Muscle layer of duodenum (tissue), 2 donors: ENCODE results near the gene SUN5.

Source experiments
- H3K27ac ChIP-seq: one replicate; pipeline ENCODE4 v1.7.0; 2013; ENCODE audit warnings: mild to moderate bottlenecking, low read length
- H3K27me3 ChIP-seq: one replicate; pipeline ENCODE4 v1.7.0; 2013; ENCODE audit warnings: low read depth, mild to moderate bottlenecking, control low read depth, low read length
- H3K36me3 ChIP-seq, 2 donors: one replicate each; pipeline ENCODE4 v1.7.0; 2013; ENCODE audit warnings: low read length in 2 of 2, control low read depth in 1 of 2, mild to moderate bottlenecking in 1 of 2; ENCODE audit not compliant: insufficient read depth in 2 of 2, control insufficient read depth in 1 of 2
- H3K4me1 ChIP-seq, 2 donors: one replicate each; pipeline ENCODE4 v1.7.0; 2013; ENCODE audit warnings: low read length in 2 of 2, mild to moderate bottlenecking in 2 of 2, control low read depth in 1 of 2, moderate library complexity in 1 of 2; ENCODE audit not compliant: insufficient read depth in 2 of 2, control insufficient read depth in 1 of 2
- H3K4me3 ChIP-seq, 2 donors: one replicate each; pipeline ENCODE4 v1.7.0; 2013; ENCODE audit warnings: low read length in 2 of 2, low read depth in 1 of 2, mild to moderate bottlenecking in 1 of 2
- H3K9me3 ChIP-seq, 2 donors: one replicate each; pipeline ENCODE4 v1.7.0; 2013; ENCODE audit warnings: low read length in 2 of 2, control low read depth in 1 of 2, mild to moderate bottlenecking in 1 of 2; ENCODE audit not compliant: control insufficient read depth in 1 of 2
- donor health status: healthy.

SUN5 gene

DNA sequence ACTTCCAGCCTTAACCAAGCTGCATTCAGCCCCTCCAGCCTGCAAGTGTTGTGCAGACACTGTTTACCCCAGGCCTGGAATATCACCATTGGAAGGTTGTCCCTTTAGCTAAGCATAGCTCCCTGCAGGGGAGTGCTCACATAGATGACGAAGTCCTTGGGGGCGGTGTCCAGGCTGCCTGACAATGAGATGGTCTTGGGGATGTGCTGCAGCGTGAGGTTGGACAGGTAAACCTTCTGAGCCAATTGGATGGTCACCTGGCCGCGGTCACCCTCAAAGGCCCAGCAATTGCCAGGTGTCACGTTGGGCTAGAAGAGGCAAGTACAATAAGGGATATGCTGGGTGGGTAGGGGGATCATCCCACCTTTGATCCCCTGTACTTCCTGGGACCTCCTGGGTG is 18.6 kb downstream of the SUN5 start:
- Histone ChIP-seq H3K27me3 (no peaks in the 10 kb centered on the region), H3K4me1 (no peaks in the 10 kb centered on the region), H3K9me3 (no peaks in the 10 kb centered on the region)

GRCh38 chr20:32984631-32985354 is 19.4 kb downstream of the SUN5 start:
- Histone ChIP-seq H3K4me3 (no peak overlapping the region), H3K27me3 (no peaks in the 10 kb centered on the region), H3K9me3 (no peaks in the 10 kb centered on the region), H3K36me3 (no peaks in the 10 kb centered on the region), H3K4me1 (no peaks in the 10 kb centered on the region), H3K27ac (no peak overlapping the region)

More for the DNA sequence above, 18.6 kb downstream of the SUN5 start:
- no peak overlapping the region for H3K4me3 ChIP-seq
- H3K27ac ChIP-seq: no peak overlapping the region
- H3K36me3 ChIP-seq: no peaks in the 10 kb centered on the region

DNA sequence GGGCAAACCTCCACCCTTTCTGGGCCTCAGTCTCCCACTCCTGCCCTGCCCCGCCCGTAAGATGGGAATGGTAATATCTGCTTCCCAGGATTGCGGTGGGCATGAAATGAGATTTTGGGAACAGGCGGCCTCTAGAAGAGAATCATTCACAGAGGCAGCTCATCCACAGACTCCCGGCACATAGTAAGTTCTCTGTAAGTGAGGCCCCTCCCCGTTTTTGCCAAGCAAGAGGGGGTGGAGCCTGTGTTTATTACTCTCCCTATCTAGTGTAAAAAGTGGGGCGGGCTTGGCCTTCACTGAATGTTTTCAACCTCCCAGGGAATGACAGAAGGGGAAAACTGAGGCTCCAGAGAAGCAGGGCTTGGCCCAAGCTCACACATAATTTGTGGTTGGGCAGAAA is 20.0 kb downstream of the SUN5 start:
- H3K27me3 ChIP-seq: no peaks in the 10 kb centered on the region

GRCh38 chr20:32983459-32984112 is 20.6 kb downstream of the SUN5 start:
- Histone ChIP-seq H3K4me1 (no peaks in the 10 kb centered on the region), H3K27ac (no peak overlapping the region), H3K27me3 (no peaks in the 10 kb centered on the region), H3K9me3 (no peaks in the 10 kb centered on the region), H3K36me3 (no peaks in the 10 kb centered on the region), H3K4me3 (no peak overlapping the region)

More for the DNA sequence above, 20.0 kb downstream of the SUN5 start:
- Histone ChIP-seq H3K4me1 (no peaks in the 10 kb centered on the region), H3K4me3 (no peak overlapping the region), H3K9me3 (no peaks in the 10 kb centered on the region), H3K36me3 (no peaks in the 10 kb centered on the region), H3K27ac (no peak overlapping the region)

DNA sequence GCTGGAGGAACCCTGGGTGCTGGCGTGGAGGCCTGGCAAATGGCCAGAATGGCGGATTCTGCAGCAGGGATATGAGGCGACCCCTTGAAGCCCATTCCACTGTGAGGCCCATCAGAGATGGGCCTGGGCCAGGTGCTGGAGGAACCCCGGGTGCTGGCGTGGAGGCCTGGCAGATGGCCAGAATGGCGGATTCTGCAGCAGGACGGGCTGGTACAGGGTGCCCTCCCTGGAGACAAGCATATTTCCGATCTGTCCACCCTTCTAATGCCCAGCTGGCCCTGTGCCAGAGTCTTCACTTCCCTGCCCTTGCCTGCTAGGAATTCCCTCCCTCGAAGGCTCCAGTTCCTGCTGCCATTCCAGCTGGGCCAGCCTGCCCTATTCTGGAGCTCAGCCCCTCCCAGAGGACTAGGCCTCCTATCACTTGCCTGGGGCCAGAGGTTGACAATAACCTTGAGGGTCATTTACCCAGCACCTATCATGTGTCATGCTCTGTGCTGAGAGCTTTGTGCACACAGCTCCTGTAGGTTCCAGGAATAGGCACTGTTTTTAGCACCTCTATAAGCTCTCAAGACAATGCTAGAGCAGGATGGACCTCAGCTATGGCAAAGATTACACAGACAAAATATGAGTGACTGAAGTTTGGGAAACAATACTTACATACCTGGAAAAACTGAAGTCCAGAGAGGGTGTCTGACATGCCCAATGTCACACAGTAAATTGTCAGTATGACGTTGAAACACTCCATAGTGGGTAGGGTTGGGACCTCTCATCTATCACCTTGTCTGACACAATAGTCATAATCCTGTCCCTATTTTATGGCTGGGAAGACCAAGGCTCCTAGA is 21.4 kb downstream of the SUN5 start:
- Histone ChIP-seq H3K4me1 (no peaks in the 10 kb centered on the region), H3K27me3 (no peaks in the 10 kb centered on the region), H3K36me3 (no peaks in the 10 kb centered on the region), H3K27ac (no peak overlapping the region), H3K4me3 (no peak overlapping the region), H3K9me3 (no peaks in the 10 kb centered on the region)

DNA sequence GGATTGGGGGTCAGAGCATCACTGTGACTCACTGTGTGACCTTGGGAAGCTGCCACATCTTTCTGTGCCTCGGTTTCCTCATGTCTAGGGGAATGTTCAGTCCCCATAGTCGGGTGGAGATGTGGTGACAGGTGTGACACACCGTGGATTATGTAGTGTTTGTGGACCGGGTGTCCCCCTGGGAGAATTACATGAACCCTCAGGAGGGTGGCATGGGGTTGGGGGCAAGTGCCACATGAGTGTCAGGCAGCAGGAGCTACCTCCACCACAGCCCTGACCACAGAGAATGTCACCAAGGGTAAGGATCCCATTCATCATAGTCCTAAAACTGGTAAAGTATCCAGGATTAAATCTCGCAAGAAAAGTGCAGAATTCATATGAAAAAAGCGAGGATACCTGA is 23.2 kb downstream of the SUN5 start:
- Histone ChIP-seq H3K9me3 (peaks cover 0 to 2% of the 10 kb centered on the region in 2 donors), H3K4me1 (no peaks in the 10 kb centered on the region), H3K27ac (no peak overlapping the region), H3K36me3 (no peaks in the 10 kb centered on the region), H3K27me3 (no peaks in the 10 kb centered on the region), H3K4me3 (no peak overlapping the region)

DNA sequence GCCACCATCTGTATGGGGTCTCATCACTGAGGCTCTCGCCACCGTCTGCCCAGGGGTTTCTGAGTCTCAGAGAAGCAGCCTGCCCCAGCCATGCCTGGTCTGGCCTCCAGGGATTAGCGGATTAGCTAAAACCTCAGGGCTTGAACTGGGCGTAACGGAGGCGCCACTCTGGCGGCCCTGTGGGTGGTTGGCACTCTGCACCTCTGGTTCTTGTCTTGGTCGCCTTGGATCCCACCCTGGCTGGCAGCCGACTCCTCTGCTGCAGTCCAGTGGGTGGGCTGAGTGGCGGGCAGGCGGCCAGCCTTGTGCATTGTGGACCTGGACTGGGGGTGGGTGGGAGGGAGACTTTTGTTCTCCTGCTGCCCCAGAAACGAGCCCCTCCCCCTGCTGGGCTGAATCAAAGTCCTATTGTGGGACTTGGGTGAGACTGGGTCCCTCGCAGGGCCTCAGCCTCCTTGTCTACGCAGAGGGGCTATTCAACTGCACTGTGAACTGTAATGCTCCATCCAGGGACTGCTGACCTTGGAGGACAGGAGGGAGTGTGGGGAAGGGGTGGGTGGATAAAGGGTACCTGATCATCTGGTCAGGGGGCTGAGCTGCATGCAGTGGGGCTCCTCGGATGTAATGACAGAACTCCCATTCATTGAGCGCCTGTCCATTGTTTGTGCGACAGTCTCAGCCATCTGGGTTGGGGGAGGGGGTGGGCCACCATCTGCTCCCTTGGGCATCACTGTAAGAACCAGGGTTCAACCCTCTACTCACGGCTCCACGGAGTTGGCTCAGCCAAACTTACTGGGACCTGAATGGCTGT is 23.9 kb downstream of the SUN5 start:
- Histone ChIP-seq H3K4me1 (no peaks in the 10 kb centered on the region), H3K36me3 (no peaks in the 10 kb centered on the region), H3K4me3 (no peak overlapping the region), H3K9me3 (peaks cover 0 to 2% of the 10 kb centered on the region in 2 donors), H3K27ac (no peak overlapping the region), H3K27me3 (no peaks in the 10 kb centered on the region)

DNA sequence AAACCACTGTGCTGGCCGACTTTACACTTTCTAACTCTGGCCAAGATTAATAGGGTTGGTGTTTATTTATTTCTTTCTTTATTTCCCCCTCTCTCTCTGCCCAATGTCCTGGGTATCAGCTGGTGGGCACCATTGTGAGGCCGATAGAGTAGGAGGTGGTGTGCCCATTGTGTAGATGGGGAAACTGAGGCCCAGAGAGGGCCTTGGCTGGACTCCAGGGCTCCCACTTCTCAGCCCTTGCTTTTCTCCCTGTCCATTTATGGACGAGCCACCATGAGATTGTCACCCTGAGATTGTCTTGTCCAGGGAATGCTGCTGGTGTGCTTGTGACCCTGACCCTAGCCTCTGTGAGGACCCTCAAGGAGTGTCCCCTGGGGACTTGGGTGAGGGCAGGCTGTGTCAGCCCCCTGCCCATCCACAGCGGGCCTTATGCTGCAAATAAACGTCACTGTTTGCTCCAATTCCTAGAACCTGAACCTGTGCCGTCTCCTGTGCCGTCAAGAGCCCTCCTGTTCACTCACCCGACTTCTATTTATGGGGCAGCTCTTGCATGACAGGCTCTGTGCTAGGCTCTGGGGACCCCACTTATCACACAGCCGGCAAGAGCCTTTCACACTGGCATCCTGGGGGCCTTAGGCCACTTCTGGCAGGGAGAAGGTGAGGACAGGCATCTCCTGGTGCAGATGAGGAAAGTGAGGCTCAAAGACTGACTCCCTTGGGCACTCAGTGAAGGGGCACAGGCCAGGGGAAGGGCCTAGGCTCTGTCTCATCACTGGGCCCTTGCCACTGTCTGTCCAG is 24.8 kb downstream of the SUN5 start:
- no peaks in the 10 kb centered on the region for H3K36me3 ChIP-seq
- H3K4me1 ChIP-seq: no peaks in the 10 kb centered on the region
- peaks cover 0 to 2% of the 10 kb centered on the region in 2 donors for H3K9me3 ChIP-seq
- no peak overlapping the region for H3K4me3 ChIP-seq
- no peaks in the 10 kb centered on the region for H3K27me3 ChIP-seq
- no peak overlapping the region for H3K27ac ChIP-seq

- H3K27me3 ChIP-seq: no peaks in the 10 kb centered on the region
- H3K4me1 ChIP-seq: no peaks in the 10 kb centered on the region
- H3K36me3 ChIP-seq: no peaks in the 10 kb centered on the region
- H3K4me3 ChIP-seq: no peak overlapping the region
- no peak overlapping the region for H3K27ac ChIP-seq
- H3K9me3 ChIP-seq: peaks cover 0 to 2% of the 10 kb centered on the region in 2 donors
Measured at GRCh38 chr20:32978009-32978335, 26.3 kb downstream of the SUN5 start.

DNA sequence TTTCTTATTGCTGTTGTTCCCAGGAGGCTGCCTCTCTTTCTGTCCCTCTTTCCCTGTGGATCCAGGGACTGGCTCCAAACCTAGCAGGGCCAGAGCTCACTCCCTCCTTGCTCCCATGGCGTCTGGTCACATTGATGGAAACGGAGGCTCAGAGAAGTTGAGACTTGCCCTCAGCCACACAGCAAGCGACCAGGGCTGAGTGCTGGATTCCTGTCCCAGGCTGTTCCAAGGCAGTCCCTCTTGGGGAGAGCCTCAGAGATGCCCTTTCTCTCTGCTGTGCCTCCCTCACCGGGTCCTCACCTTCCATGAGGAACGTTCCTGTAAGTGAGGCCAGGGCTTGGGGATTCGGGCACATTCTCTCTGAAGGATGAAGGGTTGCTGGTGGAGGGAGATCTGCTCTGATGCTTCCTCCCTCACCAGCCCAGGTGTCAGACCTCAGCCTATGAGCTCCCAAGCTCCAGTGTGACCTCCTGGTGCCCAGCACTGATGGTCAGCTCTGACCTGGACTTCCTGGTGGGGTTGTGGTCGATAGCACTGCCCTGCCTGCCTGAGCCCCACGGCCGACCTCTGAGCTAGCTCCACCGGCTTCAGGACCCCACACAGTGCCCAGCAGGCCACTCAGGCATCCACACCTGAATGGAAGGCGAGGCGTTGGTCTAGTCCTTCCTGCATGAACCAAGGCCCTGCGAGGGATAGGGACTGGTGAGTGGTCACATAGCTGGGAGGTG is 26.8 kb downstream of the SUN5 start:
- H3K27ac ChIP-seq: no peak overlapping the region
- H3K4me3 ChIP-seq: no peak overlapping the region
- no peaks in the 10 kb centered on the region for H3K4me1 ChIP-seq
- H3K36me3 ChIP-seq: no peaks in the 10 kb centered on the region
- H3K9me3 ChIP-seq: peaks cover 0 to 2% of the 10 kb centered on the region in 2 donors
- no peaks in the 10 kb centered on the region for H3K27me3 ChIP-seq
